PC-9 (cell line): Measurements from ENCODE around the gene SNX15.

Experiments used
- CTCF ChIP-seq: fragments of 200-600 bp; sonication (generic); conservative IDR thresholded peaks from 2 replicates; pipeline ENCODE4 v1.6.1; 2017; ENCODE audit warnings: mixed run types, antibody characterized with exemption, mild to moderate bottlenecking, moderate library complexity
- EZH2 ChIP-seq: fragments of 200-600 bp; sonication (generic); IDR thresholded peaks from 2 replicates; pipeline ENCODE4 v1.8.0; 2017; ENCODE audit warnings: antibody characterized with exemption, low read depth

- no peak for TF ChIP-seq CTCF
- TF ChIP-seq EZH2: no peak
These were observed 429 bp upstream of the SNX15 start for GRCh38 chr11:65026810-65027209.
